Epithelial cell of esophagus (primary cell): Measurements from ENCODE around the gene FUT3.

ENCODE experiments used
- DNase-seq: peaks from one replicate; pipeline ENCODE4 v3.0.0; 2010; ENCODE audit warnings: low read depth
- H3K4me3 ChIP-seq: 2 replicates; pipeline ENCODE4 v1.5.1; 2011; ENCODE audit warnings: mild to moderate bottlenecking, low read length, control low read depth
- CTCF ChIP-seq: IDR thresholded peaks from 2 replicates; pipeline ENCODE4 v1.5.1; 2011; ENCODE audit warnings: low read depth, mild to moderate bottlenecking, low read length, control low read depth, inconsistent platforms; ENCODE audit not compliant: insufficient read depth; ENCODE audit errors: missing control alignments

The FUT3 gene

GRCh38 chr19:5795382-5795919 is 55.8 kb downstream of the FUT3 start:
- no peak overlapping the region for H3K4me3 ChIP-seq
- no peak for DNase-seq
- TF ChIP-seq CTCF: no peak

- no peak for DNase-seq
- TF ChIP-seq CTCF: no peak
- H3K4me3 ChIP-seq: no peak overlapping the region
Observed at GRCh38 chr19:5793188-5793587, 58.1 kb downstream of the FUT3 start.
